Measurements from ENCODE around the gene FMN1.

The FMN1 gene

DNA sequence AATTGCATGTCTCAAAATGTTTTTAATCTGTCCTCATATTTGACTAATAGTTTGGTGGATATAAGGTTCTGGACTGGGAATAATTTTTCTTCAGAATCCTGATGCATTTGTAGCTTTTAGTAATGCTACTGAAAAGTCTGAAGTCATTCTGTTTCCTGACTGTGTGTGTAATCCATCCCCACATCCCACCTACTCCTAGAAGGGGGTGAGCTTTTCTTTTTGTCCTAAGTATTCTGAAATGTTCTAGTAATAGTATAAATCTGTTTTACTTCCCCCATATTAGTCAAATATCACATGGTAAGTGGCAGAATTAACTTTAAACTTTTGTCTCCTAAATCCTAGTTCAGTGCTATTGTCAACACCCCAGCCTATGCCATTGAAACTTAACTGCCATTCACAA, 313.9 kb downstream of the FMN1 start:
- Histone ChIP-seq H3K4me1 (ENCODE audit: control insufficient read depth in 1 of 2, insufficient read depth in 1 of 2, low read depth in 1 of 2, low read length in 1 of 2) (no peaks in the 10 kb centered on the region), H3K9me3 (no peaks in the 10 kb centered on the region), H3K27ac (no peak overlapping the region), H3K27me3 (peaks cover 10% of the 10 kb centered on the region), H3K4me3 (ENCODE audit: low read depth in 1 of 2, low read length in 1 of 2) (no peak overlapping the region), H3K36me3 (no peaks in the 10 kb centered on the region)
- TF ChIP-seq, protein P1, sequence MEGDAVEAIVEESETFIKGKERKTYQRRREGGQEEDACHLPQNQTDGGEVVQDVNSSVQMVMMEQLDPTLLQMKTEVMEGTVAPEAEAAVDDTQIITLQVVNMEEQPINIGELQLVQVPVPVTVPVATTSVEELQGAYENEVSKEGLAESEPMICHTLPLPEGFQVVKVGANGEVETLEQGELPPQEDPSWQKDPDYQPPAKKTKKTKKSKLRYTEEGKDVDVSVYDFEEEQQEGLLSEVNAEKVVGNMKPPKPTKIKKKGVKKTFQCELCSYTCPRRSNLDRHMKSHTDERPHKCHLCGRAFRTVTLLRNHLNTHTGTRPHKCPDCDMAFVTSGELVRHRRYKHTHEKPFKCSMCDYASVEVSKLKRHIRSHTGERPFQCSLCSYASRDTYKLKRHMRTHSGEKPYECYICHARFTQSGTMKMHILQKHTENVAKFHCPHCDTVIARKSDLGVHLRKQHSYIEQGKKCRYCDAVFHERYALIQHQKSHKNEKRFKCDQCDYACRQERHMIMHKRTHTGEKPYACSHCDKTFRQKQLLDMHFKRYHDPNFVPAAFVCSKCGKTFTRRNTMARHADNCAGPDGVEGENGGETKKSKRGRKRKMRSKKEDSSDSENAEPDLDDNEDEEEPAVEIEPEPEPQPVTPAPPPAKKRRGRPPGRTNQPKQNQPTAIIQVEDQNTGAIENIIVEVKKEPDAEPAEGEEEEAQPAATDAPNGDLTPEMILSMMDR (IDR thresholded peaks at IDR 0.05): no peak

DNA sequence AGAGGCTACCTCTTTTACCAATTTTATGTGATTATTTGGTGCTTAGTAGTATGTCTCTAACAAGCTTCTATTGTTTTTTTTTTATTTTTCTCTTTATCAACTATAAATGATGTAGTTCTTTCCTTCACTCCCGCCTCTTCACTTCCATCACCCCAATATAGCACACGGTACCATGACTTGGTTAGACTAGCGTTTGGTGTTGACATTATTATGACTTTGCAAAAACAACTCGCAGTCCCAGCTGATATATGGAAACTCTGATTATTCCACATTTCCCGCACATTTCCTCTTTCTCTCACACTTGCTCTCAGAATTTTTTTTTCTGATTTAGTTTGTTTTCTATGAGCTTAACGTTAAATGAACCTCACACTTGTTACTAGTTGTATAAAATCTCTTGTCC, 314.5 kb downstream of the FMN1 start:
- Histone ChIP-seq H3K27ac (no peak overlapping the region), H3K36me3 (no peaks in the 10 kb centered on the region), H3K9me3 (no peaks in the 10 kb centered on the region), H3K4me3 (ENCODE audit: low read depth in 1 of 2, low read length in 1 of 2) (no peak overlapping the region), H3K27me3 (peaks cover 15% of the 10 kb centered on the region), H3K4me1 (ENCODE audit: control insufficient read depth in 1 of 2, insufficient read depth in 1 of 2, low read depth in 1 of 2, low read length in 1 of 2) (no peaks in the 10 kb centered on the region)
- TF ChIP-seq, protein P1 (IDR thresholded peaks at IDR 0.05): no peak

DNA sequence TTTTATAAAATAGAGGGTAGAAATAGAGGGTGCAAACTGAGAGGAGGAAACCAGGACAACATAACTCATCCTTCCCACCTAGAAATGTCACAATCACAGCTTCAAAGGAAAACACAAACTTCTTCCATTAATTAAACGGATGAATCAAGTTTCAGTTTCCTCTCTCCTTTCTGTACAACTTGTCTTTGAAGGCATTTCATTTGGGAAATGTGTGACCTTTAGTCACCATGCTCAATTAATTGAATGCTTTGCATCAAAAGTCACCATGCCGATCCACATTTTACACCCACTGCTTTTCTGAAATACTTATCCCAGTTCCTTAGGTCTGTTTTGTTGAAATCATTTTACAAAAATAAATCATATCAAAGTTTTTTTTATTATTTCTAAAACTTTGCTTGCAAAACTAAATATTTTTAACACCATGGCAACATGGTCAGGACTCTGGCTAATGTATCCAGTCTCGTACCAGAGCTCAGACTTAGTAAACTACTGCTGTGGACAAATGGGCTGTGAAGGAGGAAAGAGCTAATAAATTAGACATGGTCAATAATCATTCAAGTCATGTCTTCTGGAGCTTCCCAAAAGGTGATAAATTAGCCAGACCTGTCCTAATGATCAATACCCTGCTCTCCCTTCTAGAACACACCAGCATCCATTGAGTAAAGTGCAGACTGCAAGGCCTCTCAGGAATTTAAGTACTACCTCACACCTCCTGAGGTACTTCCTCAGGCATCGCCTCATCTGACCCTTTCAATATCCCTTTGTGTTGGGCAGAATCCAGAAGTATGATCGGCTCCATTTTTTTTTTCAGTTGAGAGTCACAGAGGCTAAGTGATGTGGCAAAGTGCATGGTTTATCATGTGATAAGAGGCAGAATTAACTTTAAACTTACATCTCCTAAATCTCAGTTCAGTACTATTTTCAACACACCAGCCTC, 315.4 kb downstream of the FMN1 start:
- no peak overlapping the region for H3K4me3 ChIP-seq (ENCODE audit: low read depth in 1 of 2, low read length in 1 of 2)
- H3K36me3 ChIP-seq: no peaks in the 10 kb centered on the region
- H3K4me1 ChIP-seq (ENCODE audit: control insufficient read depth in 1 of 2, insufficient read depth in 1 of 2, low read depth in 1 of 2, low read length in 1 of 2): no peaks in the 10 kb centered on the region
- TF ChIP-seq, protein P1 (IDR thresholded peaks at IDR 0.05): no peak
- H3K27me3 ChIP-seq: peaks cover 15% of the 10 kb centered on the region
- no peak overlapping the region for H3K27ac ChIP-seq
- no peaks in the 10 kb centered on the region for H3K9me3 ChIP-seq

DNA sequence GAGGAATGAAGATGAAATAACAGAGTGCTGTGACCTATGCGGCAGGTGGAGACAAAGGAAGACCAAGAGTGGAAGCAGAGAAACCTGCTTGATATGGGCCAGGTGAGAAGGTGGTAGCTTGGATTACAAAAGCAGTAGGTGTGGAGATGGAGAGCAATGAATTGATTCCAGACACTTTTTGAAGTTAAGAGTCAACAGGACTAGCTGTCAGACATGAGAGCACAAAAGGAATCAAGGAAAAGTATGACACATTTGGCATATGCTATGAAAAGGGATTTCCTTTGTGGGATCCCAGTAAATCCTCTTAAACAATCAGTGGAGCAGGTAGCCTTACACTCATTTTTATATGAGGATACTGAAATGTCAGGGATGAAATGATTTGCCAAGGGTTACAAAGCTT, 316.2 kb downstream of the FMN1 start:
- TF ChIP-seq, protein P1 (IDR thresholded peaks at IDR 0.05): no peak
- Histone ChIP-seq H3K9me3 (no peaks in the 10 kb centered on the region), H3K4me3 (ENCODE audit: low read depth in 1 of 2, low read length in 1 of 2) (no peak overlapping the region), H3K27ac (no peak overlapping the region), H3K4me1 (ENCODE audit: control insufficient read depth in 1 of 2, insufficient read depth in 1 of 2, low read depth in 1 of 2, low read length in 1 of 2) (no peaks in the 10 kb centered on the region), H3K36me3 (no peaks in the 10 kb centered on the region), H3K27me3 (peaks cover 15% of the 10 kb centered on the region)

DNA sequence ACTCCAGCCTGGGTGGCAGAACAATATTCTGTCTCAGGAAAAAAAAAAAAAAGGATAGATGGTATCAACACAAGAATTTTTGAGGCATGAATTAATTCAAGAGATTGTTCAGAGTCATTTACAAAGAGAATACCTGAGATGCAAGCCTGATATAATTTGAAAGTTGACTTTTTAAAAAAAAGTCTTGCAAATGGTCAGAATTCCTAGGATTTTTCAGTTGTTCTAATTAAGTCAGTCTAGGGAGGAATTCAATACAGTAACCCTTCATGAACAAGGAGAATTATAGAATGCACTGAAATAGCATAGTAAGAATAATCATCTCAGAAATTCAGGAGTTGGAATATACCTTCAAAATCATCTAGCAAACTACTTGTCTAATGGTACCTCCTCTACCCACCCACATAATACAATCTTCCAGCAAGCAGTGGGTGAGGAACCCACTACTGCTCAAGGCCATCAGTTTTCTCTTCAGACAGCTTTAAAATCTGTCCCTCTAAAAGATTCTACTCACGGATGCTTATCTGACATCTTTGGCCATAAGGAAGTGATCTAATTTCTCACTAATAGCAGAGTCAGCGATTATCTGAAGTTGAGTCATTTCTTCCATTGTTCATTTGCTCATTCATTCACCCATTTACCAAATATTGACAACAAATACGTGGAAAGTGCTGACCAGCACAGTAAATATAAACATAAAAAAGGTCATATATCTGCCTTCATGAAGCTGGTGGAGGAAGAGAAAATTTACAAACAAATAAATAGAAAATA, 317.1 kb downstream of the FMN1 start:
- Histone ChIP-seq H3K36me3 (no peaks in the 10 kb centered on the region), H3K27me3 (peaks cover 15% of the 10 kb centered on the region), H3K27ac (no peak overlapping the region), H3K9me3 (no peaks in the 10 kb centered on the region), H3K4me1 (ENCODE audit: control insufficient read depth in 1 of 2, insufficient read depth in 1 of 2, low read depth in 1 of 2, low read length in 1 of 2) (no peaks in the 10 kb centered on the region), H3K4me3 (ENCODE audit: low read depth in 1 of 2, low read length in 1 of 2) (no peak overlapping the region)
- TF ChIP-seq, protein P1 (IDR thresholded peaks at IDR 0.05): no peak
